Adrenal gland (tissue), 12 donors: ENCODE results near the gene MTARC1. TPM values are rescaled to one million over a fixed set of nuclear protein-coding genes. Genes with fewer than 3 reads are reported as not detected.

Source experiments
- DNase-seq, 7 donors: peaks; one replicate each; pipeline ENCODE4 v3.0.0-alpha.2; 2019 to 2020
- H3K27ac ChIP-seq, 5 donors: fragments of 200-600 bp; sonication (generic) in 4 of 5; 1 replicate in 3 of 5; 2 replicates in 2 of 5; pipeline versions ENCODE4 v1.5.1 to v1.8.0; 2016 to 2020; ENCODE audit warnings: mild to moderate bottlenecking in 1 of 5
- H3K27me3 ChIP-seq: fragments of 200-600 bp; 2 replicates; pipeline ENCODE4 v1.8.0; 2021
- H3K36me3 ChIP-seq, 2 donors: fragments of 200-600 bp; replicated peaks in 1 of 2; 1 replicate in 1 of 2; 2 replicates in 1 of 2; pipeline versions ENCODE4 v1.5.1 to v1.8.0; 2018 to 2022
- H3K4me1 ChIP-seq, 2 donors: fragments of 200-600 bp; replicated peaks in 1 of 2; 1 replicate in 1 of 2; 2 replicates in 1 of 2; pipeline versions ENCODE4 v1.5.1 to v1.8.0; 2018 to 2021
- H3K4me3 ChIP-seq, 4 donors: fragments of 200-600 bp; sonication (generic) in 3 of 4; one replicate each; pipeline ENCODE4 v1.5.1; 2016 to 2018
- H3K9me3 ChIP-seq, 3 donors: fragments of 200-600 bp; sonication (generic) in 1 of 3; replicated peaks in 1 of 3; 1 replicate in 2 of 3; 2 replicates in 1 of 3; pipeline versions ENCODE4 v1.5.1 to v1.8.0; 2016 to 2021
- CTCF ChIP-seq, 6 experiments: fragments of 450-650 bp in 4 of 6; fragments of 200-600 bp in 2 of 6; sonication (generic) in 1 of 6; IDR thresholded peaks; 1 replicate in 5 of 6; 2 replicates in 1 of 6; pipeline versions ENCODE4 v1.5.1 to v1.8.0; 2016 to 2021; ENCODE audit warnings: antibody characterized with exemption in 6 of 6, mild to moderate bottlenecking in 2 of 6, moderate library complexity in 1 of 6
- POLR2A ChIP-seq, 2 donors: fragments of 450-650 bp; IDR thresholded peaks; one replicate each; pipeline ENCODE4 v1.6.1; 2017; ENCODE audit warnings: antibody characterized with exemption in 2 of 2, mild to moderate bottlenecking in 2 of 2, moderate library complexity in 1 of 2
- WGBS, 4 donors: extraction: QIAGEN DNeasy Blood & Tissue Kit in 2 of 4; methylation state at CpG; one replicate each; pipeline versions ENCODE4 v1.1.5 to v1.1.7; 2013 to 2017; 5-methylcytosine and 5-hydroxymethylcytosine counted together
- intact Hi-C, 2 donors: fragments of 100-400 bp; cut with DNase I; formaldehyde crosslinking; loops; one replicate each; pipeline versions ENCODE4 v1.14.1 to v1.15.0; 2022 to 2023
- polyA plus RNA-seq, 3 donors: library from polyadenylated mRNA; stranded (reverse); fragments of 200-250 nt in 2 of 3; fragments of 350-450 nt in 1 of 3; fragmentation: Illumina TruSeq in 1 of 3; extraction: RNeasy Lipid Tissue Mini Kit (QIAGEN cat#74804) in 1 of 3; gene quantifications; one replicate each; pipeline ENCODE4 v1.2.3, GENCODE V29; 2013 to 2014
- total RNA-seq, 9 donors: library from RNA; depleted of rRNA in 4 of 9; stranded (reverse); fragments of >200 nt in 4 of 9; fragments of 120-200 nt in 1 of 9; fragmentation: NEBNext Ultra II Directional in 1 of 9; extraction: Animal tissue kit (Norgen Biotek cat#: 25700) in 1 of 9; gene quantifications; one replicate each; pipeline versions ENCODE4 v1.1.0 to v1.2.4, GENCODE V29; 2013 to 2023
- donor health status: healthy with polysubstance abuse.
- donor health status: Bipolar disorder and iron deficiency.
- donor health status: DM: yes; HTN: yes; CAD: no.
- donor health status: DM: no; HTN: no; CAD: no.
- donor health status: DM: no; HTN: no; CAD: no.
- donor health status: DM: yes; HTN: yes; CAD: no.

Gene MTARC1
- total and polyA plus RNA-seq, 12 donors = 5.3 to 26.1 (median 10.1) TPM

GRCh38 chr1:220785166-220786056 lies 1.3 kb upstream of the MTARC1 start:
- Histone ChIP-seq H3K4me1 (peaks cover 0 to 24% of the 10 kb centered on the region in 2 donors), H3K9me3 (no peaks in the 10 kb centered on the region), H3K36me3 (no peaks in the 10 kb centered on the region), H3K4me3 (no peak overlapping the region), H3K27me3 (no peaks in the 10 kb centered on the region), H3K27ac (peak overlapping the region in 2 of 5 donors; percentile 49 to 72)
- no peak for DNase-seq
- WGBS, 4 donors = 78 to 87% (median 84%) methylated on average over 9 to 11 of the region's 11 CpGs
- intact Hi-C loops = no loop called here
- no peak for TF ChIP-seq POLR2A (IDR thresholded peaks at IDR 0.05)

GRCh38 chr1:220786057-220786336 lies 716 bp upstream of the MTARC1 start:
- Histone ChIP-seq H3K27me3 (no peaks in the 10 kb centered on the region), H3K4me1 (peaks cover 0 to 24% of the 10 kb centered on the region in 2 donors), H3K4me3 (peak overlapping the region in 2 of 4 donors; percentile 39 to 66), H3K36me3 (no peaks in the 10 kb centered on the region), H3K9me3 (no peaks in the 10 kb centered on the region), H3K27ac (peak overlapping the region in 4 of 5 donors; percentile 10 to 72 (median 40))
- 18 to 57% (median 20%) methylated on average over 3 to 13 of the region's 13 CpGs for WGBS, 4 donors
- TF ChIP-seq POLR2A (IDR thresholded peaks at IDR 0.05) = no peak
- no peak for TF ChIP-seq CTCF (IDR thresholded peaks at IDR 0.05)
- intact Hi-C loops = no loop called here
- DNase-seq = peak in 3 of 7 donors; percentile 41 to 49 (median 49)

- Histone ChIP-seq H3K36me3 (no peaks in the 10 kb centered on the region), H3K4me3 (peak overlapping the region; percentile 18 to 70 (median 52)), H3K27ac (peak overlapping the region in 3 of 5 donors; percentile 30 to 72 (median 49)), H3K4me1 (peaks cover 0 to 24% of the 10 kb centered on the region in 2 donors), H3K9me3 (no peaks in the 10 kb centered on the region), H3K27me3 (no peaks in the 10 kb centered on the region)
- DNase-seq = peak in 1 of 7 donors; percentile 29
- WGBS, 4 donors = 4 to 13% (median 8%) methylated on average over 8 to 32 of the region's 32 CpGs
- TF ChIP-seq CTCF (IDR thresholded peaks at IDR 0.05) (no peak), POLR2A (IDR thresholded peaks at IDR 0.05) (no peak)
- intact Hi-C loops = no loop called here
Observed at GRCh38 chr1:220787069-220787619, 431 bp downstream of the MTARC1 start.

GRCh38 chr1:220788900-220789299 lies 2.2 kb downstream of the MTARC1 start:
- no peak overlapping the region for H3K4me3 ChIP-seq
- intact Hi-C loops = no loop called here
- TF ChIP-seq POLR2A (IDR thresholded peaks at IDR 0.05) (no peak), CTCF (IDR thresholded peaks at IDR 0.05) (no peak)
- H3K9me3 ChIP-seq = no peaks in the 10 kb centered on the region
- peaks cover 0 to 24% of the 10 kb centered on the region in 2 donors for H3K4me1 ChIP-seq
- 77 to 84% (median 80%) methylated on average over 7 of the region's 7 CpGs for WGBS, 4 donors
- no peaks in the 10 kb centered on the region for H3K36me3 ChIP-seq
- H3K27me3 ChIP-seq = no peaks in the 10 kb centered on the region
- no peak overlapping the region for H3K27ac ChIP-seq
- DNase-seq = no peak
